Liver (tissue), 9 donors: ENCODE data around the gene OPTC. TPM values are rescaled to one million over a fixed set of nuclear protein-coding genes. Genes with fewer than 3 reads are reported as not detected.

Experiments
- DNase-seq: peaks from one replicate; pipeline ENCODE4 v3.0.0-alpha.2; 2017; ENCODE audit warnings: low spot score
- H3K27ac ChIP-seq, 2 donors: one replicate each; pipeline ENCODE4 v1.7.0; 2013; ENCODE audit warnings: inconsistent platforms in 2 of 2, low read length in 2 of 2, control low read depth in 1 of 2, low read depth in 1 of 2, mild to moderate bottlenecking in 1 of 2
- H3K27me3 ChIP-seq, 4 donors: one replicate each; pipeline versions ENCODE4 v1.6.1 to v1.7.0; 2013; ENCODE audit warnings: low read length in 3 of 4, inconsistent platforms in 1 of 4, mild to moderate bottlenecking in 1 of 4, moderate library complexity in 1 of 4; ENCODE audit not compliant: control insufficient read depth in 4 of 4, insufficient read depth in 4 of 4
- H3K36me3 ChIP-seq, 4 donors: one replicate each; pipeline versions ENCODE4 v1.6.1 to v1.7.0; 2013; ENCODE audit warnings: low read length in 3 of 4, mild to moderate bottlenecking in 3 of 4, low read depth in 1 of 4, moderate library complexity in 1 of 4; ENCODE audit not compliant: control insufficient read depth in 4 of 4, insufficient read depth in 3 of 4
- H3K4me1 ChIP-seq, 4 donors: one replicate each; pipeline versions ENCODE4 v1.6.1 to v1.7.0; 2013; ENCODE audit warnings: low read length in 3 of 4, mild to moderate bottlenecking in 3 of 4, moderate library complexity in 1 of 4; ENCODE audit not compliant: control insufficient read depth in 4 of 4, insufficient read depth in 4 of 4
- H3K4me3 ChIP-seq, 3 donors: one replicate each; pipeline versions ENCODE4 v1.6.1 to v1.7.0; 2013; ENCODE audit warnings: low read length in 3 of 3, control low read depth in 1 of 3, low read depth in 1 of 3, mild to moderate bottlenecking in 1 of 3
- H3K9ac ChIP-seq, 2 donors: one replicate each; pipeline ENCODE4 v1.7.0; 2013; ENCODE audit warnings: low read length in 2 of 2, mild to moderate bottlenecking in 2 of 2, moderate library complexity in 2 of 2, control low read depth in 1 of 2, low read depth in 1 of 2
- H3K9me3 ChIP-seq, 4 donors: one replicate each; pipeline versions ENCODE4 v1.6.1 to v1.7.0; 2013; ENCODE audit warnings: low read length in 3 of 4; ENCODE audit not compliant: control insufficient read depth in 4 of 4
- ATF3 ChIP-seq: IDR thresholded peaks from 2 replicates; pipeline ENCODE4 v1.6.1; 2016; ENCODE audit warnings: antibody characterized with exemption
- CTCF ChIP-seq: fragments of 150-350 bp; IDR thresholded peaks from 2 replicates; pipeline ENCODE4 v1.5.1; 2017; ENCODE audit warnings: improper control_type of control experiment, low read depth, low read length; ENCODE audit not compliant: missing input control
- EGR1 ChIP-seq, 2 donors: IDR thresholded peaks; 2 replicates each; pipeline ENCODE4 v1.6.1; 2016 to 2018; ENCODE audit warnings: antibody characterized with exemption in 2 of 2, low read depth in 2 of 2
- FOXA1 ChIP-seq: IDR thresholded peaks from 2 replicates; pipeline ENCODE4 v1.6.1; 2016; ENCODE audit warnings: antibody characterized with exemption
- FOXA2 ChIP-seq: IDR thresholded peaks from 2 replicates; pipeline ENCODE4 v1.6.1; 2016; ENCODE audit warnings: antibody characterized with exemption
- GABPA ChIP-seq, 2 donors: IDR thresholded peaks in 1 of 2; conservative IDR thresholded peaks in 1 of 2; 2 replicates each; pipeline ENCODE4 v1.6.1; 2016; ENCODE audit warnings: antibody characterized with exemption in 2 of 2, mild to moderate bottlenecking in 1 of 2, moderate library complexity in 1 of 2
- HNF4A ChIP-seq, 2 donors: conservative IDR thresholded peaks; 2 replicates each; pipeline ENCODE4 v1.6.1; 2016; ENCODE audit warnings: antibody characterized with exemption in 2 of 2, mild to moderate bottlenecking in 2 of 2
- HNF4G ChIP-seq: IDR thresholded peaks from 2 replicates; pipeline ENCODE4 v1.6.1; 2016; ENCODE audit warnings: antibody characterized with exemption
- JUND ChIP-seq, 2 donors: IDR thresholded peaks; 2 replicates each; pipeline ENCODE4 v1.6.1; 2016; ENCODE audit warnings: antibody characterized with exemption in 2 of 2
- MAX ChIP-seq: IDR thresholded peaks from 2 replicates; pipeline ENCODE4 v1.6.1; 2016; ENCODE audit warnings: antibody characterized with exemption
- NR2F2 ChIP-seq: IDR thresholded peaks from 2 replicates; pipeline ENCODE4 v1.6.1; 2016; ENCODE audit warnings: antibody characterized with exemption
- RAD21 ChIP-seq, 2 donors: IDR thresholded peaks; 2 replicates each; pipeline ENCODE4 v1.6.1; 2016; ENCODE audit warnings: antibody characterized with exemption in 2 of 2, mild to moderate bottlenecking in 2 of 2
- REST ChIP-seq: IDR thresholded peaks from 2 replicates; pipeline ENCODE4 v1.6.1; 2016; ENCODE audit warnings: antibody characterized with exemption, mild to moderate bottlenecking
- RXRA ChIP-seq, 2 donors: IDR thresholded peaks; 2 replicates each; pipeline ENCODE4 v1.6.1; 2017 to 2018; ENCODE audit warnings: antibody characterized with exemption in 2 of 2, mild to moderate bottlenecking in 1 of 2
- SP1 ChIP-seq: IDR thresholded peaks from 2 replicates; pipeline ENCODE4 v1.6.1; 2018; ENCODE audit warnings: antibody characterized with exemption, mild to moderate bottlenecking
- TAF1 ChIP-seq: conservative IDR thresholded peaks from 2 replicates; pipeline ENCODE4 v1.6.1; 2016; ENCODE audit warnings: antibody characterized with exemption, mild to moderate bottlenecking
- YY1 ChIP-seq: IDR thresholded peaks from 2 replicates; pipeline ENCODE4 v1.6.1; 2016; ENCODE audit warnings: antibody characterized with exemption, mild to moderate bottlenecking
- ZBTB33 ChIP-seq: IDR thresholded peaks from 2 replicates; pipeline ENCODE4 v1.6.1; 2016; ENCODE audit warnings: antibody characterized with exemption
- WGBS: extraction: QIAGEN DNeasy Blood & Tissue Kit; methylation state at CpG from one replicate; pipeline ENCODE4 v1.1.7; 2013; 5-methylcytosine and 5-hydroxymethylcytosine counted together
- polyA plus RNA-seq, 2 donors: library from polyadenylated mRNA; stranded (reverse) in 1 of 2; unstranded in 1 of 2; fragments of 200-250 nt in 1 of 2; fragments of >200 nt in 1 of 2; fragmentation: Nextera tagmentation in 1 of 2; extraction: Ambion mirVana in 1 of 2; gene quantifications; one replicate each; pipeline versions ENCODE4 v1.2.1 to v1.2.3, GENCODE V29; 2013 to 2015
- total RNA-seq, 2 donors: library from RNA; depleted of rRNA; stranded (reverse); fragments of >200 nt; gene quantifications; one replicate each; pipeline ENCODE4 v1.2.3, GENCODE V29; 2014
- donor health status: healthy.
- donor health status: healthy.
- donor health status: healthy.
- donor health status: healthy.
- donor health status: healthy.

OPTC gene
- total and polyA plus RNA-seq, 4 donors = not detected

- TF ChIP-seq CTCF (no peak), TAF1 (no peak), RAD21 (IDR thresholded peaks at IDR 0.05) (no peak)
Measured at GRCh38 chr1:203480084-203480483, 13.9 kb upstream of the OPTC start (continued).

- H3K9me3 ChIP-seq = no peaks in the 10 kb centered on the region
- H3K27me3 ChIP-seq = peaks cover 0 to 3% (median 1%) of the 10 kb centered on the region in 4 donors
- DNase-seq = peak; percentile 54
- TF ChIP-seq TAF1 = no peak
- TF ChIP-seq CTCF = no peak
- no peak for TF ChIP-seq YY1
- TF ChIP-seq NR2F2 = peak; percentile 78
- TF ChIP-seq FOXA2 = no peak
- no peak for TF ChIP-seq FOXA1
- no peak for TF ChIP-seq MAX
- no peak for TF ChIP-seq HNF4G
- TF ChIP-seq GABPA (IDR thresholded peaks at IDR 0.05 in 1 of 2, conservative IDR thresholded peaks at IDR 0.05 in 1 of 2) = no peak
- peak in 1 of 2 donors; percentile 21 for TF ChIP-seq RXRA (IDR thresholded peaks at IDR 0.05)
- no peak for TF ChIP-seq ATF3
- no peak for TF ChIP-seq HNF4A (conservative IDR thresholded peaks at IDR 0.05)
- TF ChIP-seq ZBTB33 = no peak
- no peak for TF ChIP-seq SP1
- no peak for TF ChIP-seq JUND (IDR thresholded peaks at IDR 0.05)
- TF ChIP-seq REST = no peak
- peak in 1 of 2 donors; percentile 8 for TF ChIP-seq RAD21 (IDR thresholded peaks at IDR 0.05)
- TF ChIP-seq EGR1 (IDR thresholded peaks at IDR 0.05; ENCODE audit: low read depth in 2 of 2) = no peak
- WGBS = 47% methylated on average over 6 of the region's 6 CpGs
- no peaks in the 10 kb centered on the region for H3K4me1 ChIP-seq
- no peaks in the 10 kb centered on the region for H3K36me3 ChIP-seq
- peak overlapping the region in 1 of 2 donors; percentile 56 for H3K27ac ChIP-seq
- no peak overlapping the region for H3K9ac ChIP-seq
- H3K4me3 ChIP-seq = no peak overlapping the region
Measured at GRCh38 chr1:203480525-203481084, 13.3 kb upstream of the OPTC start.
